ENCODE measurements around the gene CDK5RAP3. TPM values are rescaled to one million over a fixed set of nuclear protein-coding genes. Genes with fewer than 3 reads are reported as not detected.
"Not testable (repeated sequence)": the region's sequence is repeated elsewhere in the genome, so short reads cannot be mapped to it uniquely, and the experiment has no call there.

The CDK5RAP3 gene
- total and polyA plus RNA-seq, 12 donors: 42.8 to 733 (median 111) TPM

DNA sequence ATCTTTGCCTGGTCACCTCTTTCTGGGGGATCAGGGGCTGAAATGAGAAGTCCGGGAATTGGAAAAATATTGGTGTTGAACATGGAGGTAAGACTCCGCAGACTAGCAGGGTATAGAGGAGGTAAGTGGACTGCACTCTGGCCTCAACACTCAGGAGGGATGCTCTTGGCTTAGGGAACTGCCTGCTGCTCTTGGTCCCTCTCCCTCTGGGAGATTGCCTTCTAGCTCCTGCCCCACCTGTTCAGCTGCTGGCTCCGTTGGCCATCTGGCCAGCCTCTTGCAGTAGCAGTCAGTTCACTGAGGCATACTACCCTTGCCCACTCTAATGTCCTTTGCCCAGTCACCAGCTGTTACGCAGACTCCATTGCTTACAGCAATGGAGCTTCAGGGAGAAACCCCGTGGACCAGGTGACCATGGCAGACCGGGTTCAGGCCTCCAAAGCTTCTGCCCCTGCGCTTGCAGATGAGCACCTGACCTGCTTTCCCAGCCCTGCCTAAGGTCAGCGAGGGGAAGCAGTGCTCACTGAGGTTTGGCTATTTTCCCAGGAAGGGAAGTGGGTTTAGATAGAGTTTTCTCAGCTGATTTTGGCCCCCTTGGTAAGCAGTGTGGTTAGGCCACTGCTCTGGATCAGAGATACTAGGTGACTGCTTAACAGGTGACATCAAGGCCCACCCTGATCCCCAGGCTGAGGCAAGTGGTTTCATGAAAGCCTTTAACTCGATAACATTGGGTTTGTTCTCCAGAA is 11.9 kb downstream of the CDK5RAP3 start:
- Histone ChIP-seq H3K27ac (no peak overlapping the region), H3K4me3 (no peak overlapping the region), H3K9me3 (replicated peaks in 1 of 3) (no peaks in the 10 kb centered on the region), H3K27me3 (no peaks in the 10 kb centered on the region), H3K4me1 (replicated peaks in 1 of 2) (peaks cover 0 to 9% of the 10 kb centered on the region in 2 donors), H3K36me3 (replicated peaks in 1 of 2) (peaks cover 0 to 38% of the 10 kb centered on the region in 2 donors)
- intact Hi-C loops (cut with DNase I): no loop called here
- DNase-seq: no peak
- WGBS, 4 donors: 75 to 83% (median 81%) methylated on average over 8 to 9 of the region's 9 CpGs
- TF ChIP-seq, protein P1, sequence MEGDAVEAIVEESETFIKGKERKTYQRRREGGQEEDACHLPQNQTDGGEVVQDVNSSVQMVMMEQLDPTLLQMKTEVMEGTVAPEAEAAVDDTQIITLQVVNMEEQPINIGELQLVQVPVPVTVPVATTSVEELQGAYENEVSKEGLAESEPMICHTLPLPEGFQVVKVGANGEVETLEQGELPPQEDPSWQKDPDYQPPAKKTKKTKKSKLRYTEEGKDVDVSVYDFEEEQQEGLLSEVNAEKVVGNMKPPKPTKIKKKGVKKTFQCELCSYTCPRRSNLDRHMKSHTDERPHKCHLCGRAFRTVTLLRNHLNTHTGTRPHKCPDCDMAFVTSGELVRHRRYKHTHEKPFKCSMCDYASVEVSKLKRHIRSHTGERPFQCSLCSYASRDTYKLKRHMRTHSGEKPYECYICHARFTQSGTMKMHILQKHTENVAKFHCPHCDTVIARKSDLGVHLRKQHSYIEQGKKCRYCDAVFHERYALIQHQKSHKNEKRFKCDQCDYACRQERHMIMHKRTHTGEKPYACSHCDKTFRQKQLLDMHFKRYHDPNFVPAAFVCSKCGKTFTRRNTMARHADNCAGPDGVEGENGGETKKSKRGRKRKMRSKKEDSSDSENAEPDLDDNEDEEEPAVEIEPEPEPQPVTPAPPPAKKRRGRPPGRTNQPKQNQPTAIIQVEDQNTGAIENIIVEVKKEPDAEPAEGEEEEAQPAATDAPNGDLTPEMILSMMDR (IDR thresholded peaks at IDR 0.05): no peak
- TF ChIP-seq POLR2A (IDR thresholded peaks at IDR 0.05): no peak

DNA sequence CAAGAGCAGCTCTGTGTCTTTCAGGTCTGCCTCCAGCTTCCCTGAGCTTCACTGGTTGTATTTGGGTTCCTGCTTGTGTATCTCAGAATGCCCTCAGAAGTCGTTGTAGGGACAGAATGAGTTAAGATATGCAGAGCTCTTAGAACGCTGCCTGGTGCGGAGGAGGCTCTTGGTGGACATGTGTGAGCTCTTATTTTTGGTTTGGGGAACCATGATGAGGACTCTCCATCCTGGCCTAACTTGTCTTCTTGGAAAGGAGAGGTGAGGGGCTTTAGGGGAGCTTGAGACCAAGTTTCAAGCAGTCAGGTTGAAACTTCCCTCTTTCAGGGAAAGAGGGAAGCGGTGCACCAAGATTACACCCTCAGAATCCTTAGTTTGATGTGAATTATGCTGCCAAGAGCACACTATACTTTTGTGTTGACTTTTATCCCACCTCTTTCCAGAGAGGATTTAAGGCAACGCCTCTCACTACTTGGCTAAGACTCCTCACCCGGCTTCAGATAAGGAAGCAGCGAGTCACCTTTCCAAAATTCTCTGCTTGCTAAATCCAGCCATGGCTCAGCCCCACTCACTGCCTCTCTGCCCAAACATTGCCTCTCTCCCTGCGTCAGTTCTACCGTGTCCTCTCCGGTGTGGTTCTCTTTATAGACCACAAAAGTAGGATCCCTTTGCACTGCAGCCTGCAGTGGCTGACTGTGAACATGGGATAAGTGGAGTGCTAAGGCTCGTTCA is 12.7 kb downstream of the CDK5RAP3 start:
- Histone ChIP-seq H3K9me3 (replicated peaks in 1 of 3) (no peaks in the 10 kb centered on the region), H3K36me3 (replicated peaks in 1 of 2) (peaks cover 0 to 32% of the 10 kb centered on the region in 2 donors), H3K4me3 (no peak overlapping the region), H3K27me3 (no peaks in the 10 kb centered on the region), H3K27ac (no peak overlapping the region), H3K4me1 (replicated peaks in 1 of 2) (peaks cover 0 to 9% of the 10 kb centered on the region in 2 donors)
- intact Hi-C loops (cut with DNase I): no loop called here
- no peak for DNase-seq
- 69 to 77% (median 73%) methylated on average over 10 to 11 of the region's 11 CpGs for WGBS, 4 donors
- TF ChIP-seq POLR2A (IDR thresholded peaks at IDR 0.05): no peak
- TF ChIP-seq, protein P1 (IDR thresholded peaks at IDR 0.05): no peak

DNA sequence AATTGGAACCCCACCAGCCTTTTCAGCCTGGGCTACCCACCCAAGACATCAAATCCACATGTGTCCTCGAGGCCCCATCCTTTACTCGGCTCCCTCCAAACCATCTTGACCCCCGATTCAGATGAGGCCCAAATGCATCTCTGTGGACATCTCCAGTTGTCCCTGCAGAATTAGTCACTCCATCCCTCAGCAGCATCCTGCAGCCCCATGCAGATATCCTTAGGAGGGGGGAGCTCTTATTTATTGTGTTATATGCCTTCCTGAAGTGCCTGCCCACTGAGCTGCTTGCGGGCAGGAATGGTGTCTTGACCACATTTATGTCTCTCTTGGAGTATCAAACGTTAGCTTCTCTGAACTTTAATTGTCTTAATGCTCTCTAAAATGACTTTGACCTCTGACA is 15.6 kb downstream of the CDK5RAP3 start:
- H3K4me1 ChIP-seq (replicated peaks in 1 of 2): peaks cover 0 to 9% of the 10 kb centered on the region in 2 donors
- DNase-seq: no peak
- H3K27ac ChIP-seq: no peak overlapping the region
- H3K36me3 ChIP-seq (replicated peaks in 1 of 2): peaks cover 0 to 3% of the 10 kb centered on the region in 2 donors
- no peaks in the 10 kb centered on the region for H3K9me3 ChIP-seq (replicated peaks in 1 of 3)
- H3K27me3 ChIP-seq: no peaks in the 10 kb centered on the region
- intact Hi-C loops (cut with DNase I): no loop called here
- WGBS, 4 donors: 79 to 86% (median 81%) methylated on average over 5 of the region's 5 CpGs
- TF ChIP-seq, protein P1 (IDR thresholded peaks at IDR 0.05): no peak
- TF ChIP-seq POLR2A (IDR thresholded peaks at IDR 0.05): no peak
- no peak overlapping the region for H3K4me3 ChIP-seq

DNA sequence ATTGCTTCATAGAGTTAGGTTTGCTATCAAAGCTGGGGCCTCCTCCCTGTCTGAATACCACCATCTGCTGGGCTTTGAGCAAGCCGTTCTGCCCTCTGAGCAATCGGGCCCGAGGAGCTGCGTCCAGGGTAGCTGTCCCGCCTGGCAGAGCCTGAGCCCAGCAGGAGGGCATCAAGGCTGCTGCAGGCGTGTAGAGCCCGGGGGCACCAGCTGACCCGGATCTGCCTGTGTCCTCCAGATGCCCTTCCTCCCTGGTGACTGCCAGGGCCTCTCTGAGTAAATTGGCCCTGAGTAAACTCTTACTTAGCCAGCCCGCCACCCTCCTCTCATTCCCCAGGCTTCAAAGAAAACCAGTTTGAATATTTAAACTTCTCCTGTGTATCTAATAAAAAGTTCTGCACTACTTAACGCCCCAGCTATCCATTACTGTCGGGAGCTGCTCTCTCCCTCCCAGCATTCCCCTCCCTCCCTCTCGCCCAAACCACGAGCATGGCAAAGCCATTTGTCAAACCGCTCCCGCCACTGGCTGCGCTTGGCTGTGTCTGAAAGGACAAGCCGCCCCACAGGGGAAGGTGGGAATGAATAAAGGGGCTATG is 16.4 kb downstream of the CDK5RAP3 start:
- Histone ChIP-seq H3K27ac (peak overlapping the region in 1 of 5 donors; percentile 11), H3K4me1 (replicated peaks in 1 of 2) (peaks cover 0 to 9% of the 10 kb centered on the region in 2 donors), H3K9me3 (replicated peaks in 1 of 3) (no peaks in the 10 kb centered on the region), H3K36me3 (replicated peaks in 1 of 2) (no peaks in the 10 kb centered on the region), H3K27me3 (no peaks in the 10 kb centered on the region), H3K4me3 (no peak overlapping the region)
- no peak for TF ChIP-seq POLR2A (IDR thresholded peaks at IDR 0.05)
- TF ChIP-seq, protein P1 (IDR thresholded peaks at IDR 0.05): no peak
- intact Hi-C loops (cut with DNase I): no loop called here
- WGBS, 4 donors: 41 to 55% (median 46%) methylated on average over 10 to 17 of the region's 17 CpGs
- peak in 2 of 7 donors; percentile 18 to 72 for DNase-seq

DNA sequence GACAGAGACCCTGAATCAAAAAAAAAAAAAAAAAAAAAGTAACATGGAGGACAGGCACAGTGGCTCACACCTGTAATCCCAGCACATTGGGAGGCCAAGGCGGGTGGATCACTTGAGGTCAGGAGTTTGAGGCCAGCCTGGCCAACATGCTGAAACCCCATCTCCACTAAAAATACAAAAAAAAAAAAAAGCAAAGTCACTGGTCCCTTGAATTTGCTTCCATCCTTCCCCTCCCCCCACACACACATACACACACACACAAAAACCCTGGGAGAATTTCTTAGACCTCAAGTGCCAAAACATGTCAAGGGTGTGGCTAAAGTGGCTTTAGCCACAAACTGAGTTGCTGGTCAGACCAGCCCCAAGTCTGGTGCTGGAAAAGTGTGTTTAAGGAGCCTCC is 17.5 kb downstream of the CDK5RAP3 start:
- H3K36me3 ChIP-seq (replicated peaks in 1 of 2); H3K27me3 ChIP-seq; DNase-seq; intact Hi-C loops (cut with DNase I); H3K4me1 ChIP-seq (replicated peaks in 1 of 2); H3K4me3 ChIP-seq; H3K9me3 ChIP-seq (replicated peaks in 1 of 3); H3K27ac ChIP-seq: not testable (repeated sequence)
- 91 to 95% (median 94%) methylated on average over 1 of the region's 1 CpG for WGBS, 4 donors
